MG63 (cell line): ENCODE results near the gene AFF1. TPM values are rescaled to one million over a fixed set of nuclear protein-coding genes. Genes with fewer than 3 reads are reported as not detected.

Source experiments
- DNase-seq: peaks from one replicate; pipeline ENCODE4 v3.0.0-alpha.2; 2020
- H3K27me3 ChIP-seq: fragments of 250-450 bp; sonication (Bioruptor Pico); 2 replicates; pipeline ENCODE4 v1.5.1; 2020; ENCODE audit warnings: mild to moderate bottlenecking, moderate library complexity
- H3K36me3 ChIP-seq: fragments of 250-450 bp; sonication (Bioruptor Pico); 2 replicates; pipeline ENCODE4 v1.5.1; 2020; ENCODE audit warnings: mild to moderate bottlenecking, moderate library complexity
- H3K4me3 ChIP-seq: fragments of 250-450 bp; sonication (Bioruptor Pico); 2 replicates; pipeline ENCODE4 v1.5.1; 2020; ENCODE audit warnings: mild to moderate bottlenecking, moderate library complexity
- H3K9me3 ChIP-seq: fragments of 250-450 bp; sonication (Bioruptor Pico); 2 replicates; pipeline ENCODE4 v1.5.1; 2020; ENCODE audit warnings: mild to moderate bottlenecking, moderate library complexity
- total RNA-seq: library from RNA; depleted of rRNA; stranded (reverse); fragments of >200 nt; shearing (Covaris generic); gene quantifications from 2 replicates; pipeline ENCODE4 v1.2.3, GENCODE V29; 2014; ENCODE audit warnings: low replicate concordance

Gene AFF1
- total RNA-seq, 1 experiment from 2014 or later = 1.1 TPM

- no peaks in the 10 kb centered on the region for H3K9me3 ChIP-seq
- DNase-seq = no peak
- no peak overlapping the region for H3K4me3 ChIP-seq
- no peaks in the 10 kb centered on the region for H3K27me3 ChIP-seq
- H3K36me3 ChIP-seq = no peaks in the 10 kb centered on the region
These were observed 174.3 kb downstream of the AFF1 start for GRCh38 chr4:87109121-87109520.

DNA sequence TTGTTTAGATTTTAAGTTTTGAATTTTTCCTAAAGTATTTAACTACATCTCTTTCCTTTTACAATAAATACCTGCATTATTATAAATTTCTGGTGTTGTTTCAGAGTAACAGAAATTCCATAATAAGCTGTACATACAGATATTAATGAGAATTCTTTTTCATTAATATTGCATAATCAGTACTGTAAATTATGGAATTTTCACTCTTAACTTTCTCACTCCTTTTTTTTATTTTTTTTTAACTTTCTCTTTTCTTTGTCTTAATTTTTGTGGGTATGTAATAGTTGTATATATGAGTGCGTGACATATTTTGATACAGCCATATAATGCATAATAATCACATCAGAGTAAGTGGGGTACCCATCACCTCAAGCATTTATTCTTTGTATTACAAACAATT, 175.1 kb downstream of the AFF1 start:
- Histone ChIP-seq H3K27me3 (no peaks in the 10 kb centered on the region), H3K4me3 (no peak overlapping the region), H3K36me3 (no peaks in the 10 kb centered on the region), H3K9me3 (no peaks in the 10 kb centered on the region)
- DNase-seq = no peak

- Histone ChIP-seq H3K27me3 (no peaks in the 10 kb centered on the region), H3K36me3 (no peaks in the 10 kb centered on the region), H3K4me3 (no peak overlapping the region), H3K9me3 (no peaks in the 10 kb centered on the region)
- no peak for DNase-seq
These were observed 177.3 kb downstream of the AFF1 start for GRCh38 chr4:87112063-87112462.

DNA sequence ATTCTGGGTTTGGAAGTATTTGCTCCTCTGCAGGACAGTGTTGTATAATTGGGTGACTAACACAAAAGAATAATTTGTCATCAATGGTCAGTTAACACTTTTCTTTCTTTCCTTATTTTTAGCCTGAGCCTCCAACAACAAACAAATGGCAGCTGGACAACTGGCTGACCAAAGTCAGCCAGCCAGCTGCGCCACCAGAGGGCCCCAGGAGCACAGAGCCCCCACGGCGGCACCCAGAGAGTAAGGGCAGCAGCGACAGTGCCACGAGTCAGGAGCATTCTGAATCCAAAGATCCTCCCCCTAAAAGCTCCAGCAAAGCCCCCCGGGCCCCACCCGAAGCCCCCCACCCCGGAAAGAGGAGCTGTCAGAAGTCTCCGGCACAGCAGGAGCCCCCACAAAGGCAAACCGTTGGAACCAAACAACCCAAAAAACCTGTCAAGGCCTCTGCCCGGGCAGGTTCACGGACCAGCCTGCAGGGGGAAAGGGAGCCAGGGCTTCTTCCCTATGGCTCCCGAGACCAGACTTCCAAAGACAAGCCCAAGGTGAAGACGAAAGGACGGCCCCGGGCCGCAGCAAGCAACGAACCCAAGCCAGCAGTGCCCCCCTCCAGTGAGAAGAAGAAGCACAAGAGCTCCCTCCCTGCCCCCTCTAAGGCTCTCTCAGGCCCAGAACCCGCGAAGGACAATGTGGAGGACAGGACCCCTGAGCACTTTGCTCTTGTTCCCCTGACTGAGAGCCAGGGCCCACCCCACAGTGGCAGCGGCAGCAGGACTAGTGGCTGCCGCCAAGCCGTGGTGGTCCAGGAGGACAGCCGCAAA, 179.6 kb downstream of the AFF1 start:
- no peaks in the 10 kb centered on the region for H3K9me3 ChIP-seq
- H3K4me3 ChIP-seq = no peak overlapping the region
- no peaks in the 10 kb centered on the region for H3K36me3 ChIP-seq
- no peak for DNase-seq
- H3K27me3 ChIP-seq = no peaks in the 10 kb centered on the region

DNA sequence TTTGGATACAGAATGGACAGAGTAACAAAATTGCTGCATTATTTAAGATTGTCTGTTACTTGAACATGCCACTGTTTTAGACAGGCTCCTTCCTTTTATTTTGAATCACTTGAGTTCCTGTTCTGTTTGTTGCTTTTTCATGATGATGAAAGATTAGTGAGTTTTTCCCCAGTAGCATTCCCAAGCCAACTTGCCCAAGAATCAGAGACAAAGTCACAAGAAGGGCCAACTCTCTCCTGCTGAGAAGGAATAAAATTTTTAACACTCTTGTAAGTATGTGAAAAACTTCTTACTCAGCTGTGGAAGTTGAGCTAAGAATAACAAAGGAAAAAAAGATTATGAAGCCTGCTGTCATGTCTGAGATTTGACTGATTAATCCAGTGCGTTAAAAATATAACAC, 181.4 kb downstream of the AFF1 start:
- H3K36me3 ChIP-seq = no peaks in the 10 kb centered on the region
- no peaks in the 10 kb centered on the region for H3K27me3 ChIP-seq
- no peaks in the 10 kb centered on the region for H3K9me3 ChIP-seq
- DNase-seq = no peak
- no peak overlapping the region for H3K4me3 ChIP-seq

DNA sequence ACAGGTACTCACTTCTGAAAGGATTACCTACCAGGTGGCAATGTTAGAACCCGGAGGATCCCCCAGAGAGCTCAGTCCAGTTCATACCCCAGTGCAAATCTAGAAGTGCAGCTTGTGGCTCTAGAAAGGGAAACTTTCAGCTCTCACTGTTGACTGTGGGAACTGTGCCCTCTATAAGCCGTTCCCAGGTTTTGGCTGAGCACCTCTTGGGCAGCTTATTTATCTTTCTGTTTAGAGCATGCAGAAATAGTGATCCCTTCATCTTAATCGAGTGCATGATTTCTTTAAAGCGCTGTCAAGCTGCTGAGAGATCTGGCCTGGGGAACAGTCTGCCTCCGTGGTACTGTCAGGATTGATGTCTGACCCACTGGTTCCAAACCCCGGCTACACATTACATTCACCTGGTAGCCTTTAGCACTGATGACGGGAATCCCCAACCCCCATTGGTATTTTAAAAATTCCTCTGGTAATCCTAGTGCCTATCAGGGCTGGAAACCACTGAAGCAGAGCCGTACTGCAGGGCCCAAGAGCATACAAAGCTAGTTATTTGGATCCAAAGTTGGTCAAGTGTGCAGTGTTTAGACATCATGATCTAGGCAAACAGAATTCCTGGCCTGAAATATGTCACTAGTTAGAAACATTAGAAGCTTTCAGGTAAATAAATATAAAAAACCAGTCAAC, 182.4 kb downstream of the AFF1 start:
- Histone ChIP-seq H3K4me3 (no peak overlapping the region), H3K9me3 (no peaks in the 10 kb centered on the region), H3K36me3 (no peaks in the 10 kb centered on the region), H3K27me3 (no peaks in the 10 kb centered on the region)
- DNase-seq = no peak

GRCh38 chr4:87117732-87118075, 182.9 kb downstream of the AFF1 start:
- H3K4me3 ChIP-seq = no peak overlapping the region
- H3K27me3 ChIP-seq = no peaks in the 10 kb centered on the region
- H3K9me3 ChIP-seq = no peaks in the 10 kb centered on the region
- no peaks in the 10 kb centered on the region for H3K36me3 ChIP-seq
- DNase-seq = no peak

DNA sequence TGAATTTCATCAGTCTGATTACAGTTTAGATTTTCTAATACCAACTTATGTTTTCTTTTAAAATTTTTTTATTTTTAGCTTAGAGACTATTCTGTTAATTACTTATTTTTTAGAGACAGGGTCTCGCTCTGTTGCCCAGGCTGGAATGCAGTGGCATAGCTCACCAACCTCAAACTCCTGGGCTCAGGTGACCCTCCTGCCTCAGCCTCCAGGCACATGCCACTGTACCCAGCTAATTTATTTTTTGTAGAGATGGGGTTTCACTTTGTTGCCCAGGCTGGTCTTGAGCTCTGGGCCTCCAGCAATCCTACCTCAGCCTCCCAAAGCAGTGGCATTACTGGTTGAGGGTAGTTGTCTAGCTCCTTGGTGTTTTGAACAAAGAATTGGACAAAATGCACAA, 183.6 kb downstream of the AFF1 start:
- H3K27me3 ChIP-seq = no peaks in the 10 kb centered on the region
- DNase-seq = no peak

DNA sequence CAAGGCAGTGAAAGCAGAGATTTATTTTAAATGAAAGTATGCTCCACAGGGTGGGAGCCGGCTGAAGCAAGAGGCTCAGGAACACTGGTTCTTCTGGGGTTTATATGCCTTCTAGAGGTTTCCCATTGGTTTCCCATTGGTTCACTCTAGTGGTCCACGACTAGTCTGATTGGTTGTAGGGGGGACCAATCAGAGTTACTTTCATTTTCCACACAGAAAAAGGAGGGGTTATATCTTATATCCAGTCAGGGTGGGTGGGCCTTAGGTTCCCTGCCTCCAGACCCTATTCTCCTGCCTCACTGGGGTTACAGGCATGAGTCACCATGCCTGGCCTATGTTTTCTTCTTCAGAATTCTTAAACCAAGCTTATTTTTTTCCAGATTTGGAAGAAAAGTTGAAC, 184.0 kb downstream of the AFF1 start:
- H3K9me3 ChIP-seq = no peaks in the 10 kb centered on the region
- DNase-seq = peak; percentile 49
- no peaks in the 10 kb centered on the region for H3K36me3 ChIP-seq
- H3K27me3 ChIP-seq = no peaks in the 10 kb centered on the region
- H3K4me3 ChIP-seq = no peak overlapping the region

More for the DNA sequence above, 183.6 kb downstream of the AFF1 start:
- Histone ChIP-seq H3K36me3 (no peaks in the 10 kb centered on the region), H3K9me3 (no peaks in the 10 kb centered on the region), H3K4me3 (no peak overlapping the region)

GRCh38 chr4:87120010-87120409, 185.2 kb downstream of the AFF1 start:
- H3K4me3 ChIP-seq = no peak overlapping the region
- no peak for DNase-seq
- H3K9me3 ChIP-seq = no peaks in the 10 kb centered on the region
- no peaks in the 10 kb centered on the region for H3K36me3 ChIP-seq
- H3K27me3 ChIP-seq = no peaks in the 10 kb centered on the region

DNA sequence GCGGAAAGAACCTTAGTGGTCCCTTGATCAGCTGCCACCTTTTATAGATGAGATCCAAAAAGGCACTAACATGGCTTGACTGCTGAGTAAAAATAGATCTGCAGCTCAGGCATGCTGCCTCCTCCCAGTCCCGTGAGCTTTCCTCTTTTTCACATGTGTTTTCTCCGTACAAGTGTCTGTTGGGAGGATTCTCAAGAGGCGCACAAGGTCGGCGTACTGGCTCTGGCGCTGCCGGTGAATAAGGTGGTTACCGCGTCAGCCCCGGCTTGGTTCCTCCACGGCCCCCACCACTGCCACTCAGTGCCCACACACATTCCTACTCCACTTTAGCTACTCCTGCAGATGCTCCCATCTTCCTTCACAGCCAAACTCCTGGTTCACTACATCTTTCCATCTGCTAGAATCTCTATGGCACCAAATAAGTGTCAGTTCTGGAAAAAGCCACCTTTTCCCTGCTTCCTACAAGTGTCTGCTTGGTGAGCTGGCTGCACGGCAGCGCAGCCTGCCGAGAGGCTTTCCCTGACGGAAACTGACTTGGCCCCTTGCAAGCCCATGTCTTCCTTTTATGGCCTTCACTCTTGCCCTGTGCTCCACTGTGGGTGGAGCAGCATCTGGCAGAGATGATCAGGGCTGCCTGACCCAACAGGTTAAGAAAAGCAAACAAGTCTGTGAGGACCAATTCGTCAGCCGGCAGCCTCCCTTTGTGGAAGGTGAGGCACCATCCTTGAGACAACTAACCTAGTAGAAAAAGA, 185.8 kb downstream of the AFF1 start:
- Histone ChIP-seq H3K36me3 (no peaks in the 10 kb centered on the region), H3K4me3 (no peak overlapping the region)
- DNase-seq = no peak

DNA sequence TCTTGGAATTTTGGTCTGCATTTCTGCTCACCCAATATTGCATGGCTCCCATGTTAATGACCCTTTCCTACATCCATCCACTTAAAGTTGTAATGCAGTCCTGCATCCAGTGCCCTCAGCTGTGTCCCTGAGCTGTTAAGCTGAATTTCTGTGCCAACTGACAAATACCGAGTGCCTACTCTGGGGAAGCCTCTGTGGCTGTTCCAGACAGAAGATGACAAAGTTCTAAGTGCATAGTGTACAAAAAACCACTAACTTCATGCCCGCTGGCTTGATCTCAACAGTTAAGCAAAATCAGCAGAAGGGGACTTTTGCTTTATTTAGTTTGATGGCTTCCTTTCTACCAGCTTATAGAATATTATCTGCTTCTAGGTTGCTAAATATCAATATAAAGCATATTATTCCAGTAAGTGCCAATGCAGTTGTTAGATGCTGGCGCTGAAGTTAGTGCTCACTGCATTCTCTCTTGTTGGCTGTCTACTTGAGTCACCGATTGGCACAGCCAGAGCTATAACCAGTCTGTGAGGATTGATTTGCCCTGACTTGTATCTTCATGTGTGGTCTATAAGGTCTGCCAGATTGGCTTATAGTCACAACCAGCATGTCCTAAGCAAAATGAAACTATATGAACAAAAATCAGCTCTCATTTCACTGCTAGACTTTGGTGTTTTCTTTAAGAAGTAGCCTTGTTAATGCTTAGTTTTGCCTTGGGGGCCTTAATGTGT, 186.7 kb downstream of the AFF1 start:
- Histone ChIP-seq H3K36me3 (no peaks in the 10 kb centered on the region), H3K4me3 (no peak overlapping the region), H3K27me3 (no peaks in the 10 kb centered on the region), H3K9me3 (no peaks in the 10 kb centered on the region)
- DNase-seq = peak; percentile 69

More for the DNA sequence above, 185.8 kb downstream of the AFF1 start:
- no peaks in the 10 kb centered on the region for H3K27me3 ChIP-seq
- no peaks in the 10 kb centered on the region for H3K9me3 ChIP-seq

GRCh38 chr4:87122252-87122651, 187.4 kb downstream of the AFF1 start:
- no peaks in the 10 kb centered on the region for H3K27me3 ChIP-seq
- H3K9me3 ChIP-seq = no peaks in the 10 kb centered on the region
- no peaks in the 10 kb centered on the region for H3K36me3 ChIP-seq
- DNase-seq = no peak
- no peak overlapping the region for H3K4me3 ChIP-seq

DNA sequence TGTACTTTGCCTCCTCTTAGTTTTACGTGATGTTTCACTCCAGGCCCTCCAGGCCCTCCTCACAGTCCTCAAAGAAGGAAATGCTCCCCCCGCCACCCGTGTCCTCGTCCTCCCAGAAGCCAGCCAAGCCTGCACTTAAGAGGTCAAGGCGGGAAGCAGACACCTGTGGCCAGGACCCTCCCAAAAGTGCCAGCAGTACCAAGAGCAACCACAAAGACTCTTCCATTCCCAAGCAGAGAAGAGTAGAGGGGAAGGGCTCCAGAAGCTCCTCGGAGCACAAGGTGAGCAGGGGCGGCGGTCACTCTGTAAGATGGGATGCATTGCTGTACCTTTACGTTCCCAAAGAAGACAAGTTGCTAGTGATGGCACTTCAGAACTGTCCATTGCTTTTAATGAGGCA, 191.2 kb downstream of the AFF1 start:
- Histone ChIP-seq H3K9me3 (no peaks in the 10 kb centered on the region), H3K36me3 (no peaks in the 10 kb centered on the region), H3K27me3 (no peaks in the 10 kb centered on the region), H3K4me3 (no peak overlapping the region)
- no peak for DNase-seq

GRCh38 chr4:87128006-87128705, 193.3 kb downstream of the AFF1 start:
- H3K9me3 ChIP-seq = no peaks in the 10 kb centered on the region
- H3K36me3 ChIP-seq = no peaks in the 10 kb centered on the region
- no peak overlapping the region for H3K4me3 ChIP-seq
- no peaks in the 10 kb centered on the region for H3K27me3 ChIP-seq
- DNase-seq = no peak

GRCh38 chr4:87129681-87130080, 194.9 kb downstream of the AFF1 start:
- Histone ChIP-seq H3K4me3 (no peak overlapping the region), H3K9me3 (no peaks in the 10 kb centered on the region), H3K36me3 (no peaks in the 10 kb centered on the region), H3K27me3 (no peaks in the 10 kb centered on the region)
- no peak for DNase-seq
